Neural cell (in vitro differentiated cells): Measurements from ENCODE around the gene ARHGEF37. TPM values are rescaled to one million over a fixed set of nuclear protein-coding genes. Genes with fewer than 3 reads are reported as not detected.

ENCODE experiments used
- H2AFZ ChIP-seq: fragments of 200-600, 300-800 bp; sonication (generic), shearing (Covaris generic); 2 replicates; pipeline ENCODE4 v1.6.0; 2014; ENCODE audit warnings: low read depth, mild to moderate bottlenecking, antibody characterized with exemption, low read length, moderate library complexity
- H3F3A ChIP-seq: fragments of 200-600 bp; shearing (Covaris generic); 2 replicates; pipeline ENCODE4 v1.6.1; 2016; ENCODE audit warnings: mild to moderate bottlenecking, moderate library complexity, mixed read lengths, antibody characterized with exemption, low read length; ENCODE audit not compliant: insufficient read depth, poor library complexity, severe bottlenecking
- H3K27ac ChIP-seq: fragments of 200-600, 300-800 bp; sonication (generic), shearing (Covaris generic); 2 replicates; pipeline ENCODE4 v1.5.1; 2014; ENCODE audit warnings: mild to moderate bottlenecking, low read length, moderate library complexity
- H3K27me3 ChIP-seq: fragments of 300-800, 200-600 bp; sonication (generic), shearing (Covaris generic); 2 replicates; pipeline ENCODE4 v1.6.0; 2014; ENCODE audit warnings: mild to moderate bottlenecking, low read depth, low read length, moderate library complexity; ENCODE audit not compliant: insufficient read depth
- H3K36me3 ChIP-seq: fragments of 300-800, 200-600 bp; sonication (generic), shearing (Covaris generic); 2 replicates; pipeline ENCODE4 v1.5.1; 2014; ENCODE audit warnings: mild to moderate bottlenecking, antibody characterized with exemption, low read length, moderate library complexity; ENCODE audit not compliant: insufficient read depth
- H3K4me2 ChIP-seq: fragments of 300-800, 200-600 bp; sonication (generic), shearing (Covaris generic); 2 replicates; pipeline ENCODE4 v1.6.0; 2014; ENCODE audit warnings: mild to moderate bottlenecking, low read length
- H3K4me3 ChIP-seq: fragments of 300-800, 200-600 bp; sonication (generic), shearing (Covaris generic); 2 replicates; pipeline ENCODE4 v1.5.1; 2014; ENCODE audit warnings: mild to moderate bottlenecking, low read length, moderate library complexity
- H3K79me2 ChIP-seq: fragments of 200-600 bp; shearing (Covaris generic); replicated peaks from 2 replicates; pipeline ENCODE4 v1.6.0; 2014; ENCODE audit warnings: mild to moderate bottlenecking, low read length, moderate library complexity; ENCODE audit not compliant: insufficient read depth
- H3K9ac ChIP-seq: fragments of 300-800, 200-600 bp; sonication (generic), shearing (Covaris generic); 2 replicates; pipeline ENCODE4 v1.6.1; 2016; ENCODE audit warnings: mild to moderate bottlenecking, low read length, mixed read lengths
- H3K9me2 ChIP-seq: fragments of 200-600 bp; shearing (Covaris generic); 2 replicates; pipeline ENCODE4 v1.6.1; 2016; ENCODE audit warnings: mild to moderate bottlenecking, low read length, mixed read lengths; ENCODE audit not compliant: insufficient read depth
- H3K9me3 ChIP-seq: fragments of 200-600, 300-800 bp; sonication (generic), shearing (Covaris generic); 2 replicates; pipeline ENCODE4 v1.6.1; 2016; ENCODE audit warnings: mild to moderate bottlenecking, mixed run types, low read length, moderate library complexity, mixed read lengths
- H4K20me1 ChIP-seq: fragments of 200-600 bp; shearing (Covaris generic); 2 replicates; pipeline ENCODE4 v1.6.1; 2016; ENCODE audit warnings: mild to moderate bottlenecking, mixed run types; ENCODE audit not compliant: insufficient read depth
- EP300 ChIP-seq: fragments of 450-650 bp; conservative IDR thresholded peaks from 2 replicates; pipeline ENCODE4 v1.6.1; 2014; ENCODE audit warnings: antibody characterized with exemption, mild to moderate bottlenecking, moderate library complexity; ENCODE audit not compliant: poor library complexity, severe bottlenecking
- EZH2 ChIP-seq: fragments of 200-600, 300-800 bp; shearing (Covaris generic), sonication (generic); IDR thresholded peaks from 2 replicates; pipeline ENCODE4 v1.6.1; 2014; ENCODE audit warnings: antibody characterized with exemption, low read length, borderline replicate concordance, mild to moderate bottlenecking; ENCODE audit not compliant: insufficient read depth, poor library complexity, severe bottlenecking
- MXI1 ChIP-seq: fragments of 450-650 bp; conservative IDR thresholded peaks from 2 replicates; pipeline ENCODE4 v1.6.1; 2014; ENCODE audit warnings: antibody characterized with exemption, mild to moderate bottlenecking; ENCODE audit not compliant: poor library complexity, severe bottlenecking
- POLR2AphosphoS5 ChIP-seq: IDR thresholded peaks from 2 replicates; pipeline ENCODE4 v1.6.1; 2012
- RAD21 ChIP-seq: fragments of 450-650 bp; conservative IDR thresholded peaks from 2 replicates; pipeline ENCODE4 v1.6.1; 2014; ENCODE audit warnings: antibody characterized with exemption, mild to moderate bottlenecking, moderate library complexity
- SMC3 ChIP-seq: fragments of 450-650 bp; conservative IDR thresholded peaks from 2 replicates; pipeline ENCODE4 v1.6.1; 2014; ENCODE audit warnings: antibody characterized with exemption, mild to moderate bottlenecking, moderate library complexity; ENCODE audit not compliant: poor library complexity
- TAF1 ChIP-seq: IDR thresholded peaks from 2 replicates; pipeline ENCODE4 v1.6.1; 2012; ENCODE audit warnings: low read depth
- polyA plus RNA-seq: library from polyadenylated mRNA; depleted of rRNA; stranded (reverse); fragments of >200 nt; gene quantifications from 2 replicates; pipeline ENCODE4 v1.2.3, GENCODE V29; 2014
- TF ChIP-seq, protein P1 (sequence below): fragments of 450-650 bp; IDR thresholded peaks from 2 replicates; pipeline ENCODE4 v1.5.1; 2014; ENCODE audit warnings: antibody characterized with exemption, mild to moderate bottlenecking, moderate library complexity; ENCODE audit not compliant: poor library complexity, severe bottlenecking
- TF ChIP-seq, protein P2 (sequence below): IDR thresholded peaks from 2 replicates; pipeline ENCODE4 v1.6.1; 2012; ENCODE audit warnings: borderline replicate concordance

ARHGEF37 gene
- polyA plus RNA-seq, 1 donor from 2014 or later = 0.53 TPM

DNA sequence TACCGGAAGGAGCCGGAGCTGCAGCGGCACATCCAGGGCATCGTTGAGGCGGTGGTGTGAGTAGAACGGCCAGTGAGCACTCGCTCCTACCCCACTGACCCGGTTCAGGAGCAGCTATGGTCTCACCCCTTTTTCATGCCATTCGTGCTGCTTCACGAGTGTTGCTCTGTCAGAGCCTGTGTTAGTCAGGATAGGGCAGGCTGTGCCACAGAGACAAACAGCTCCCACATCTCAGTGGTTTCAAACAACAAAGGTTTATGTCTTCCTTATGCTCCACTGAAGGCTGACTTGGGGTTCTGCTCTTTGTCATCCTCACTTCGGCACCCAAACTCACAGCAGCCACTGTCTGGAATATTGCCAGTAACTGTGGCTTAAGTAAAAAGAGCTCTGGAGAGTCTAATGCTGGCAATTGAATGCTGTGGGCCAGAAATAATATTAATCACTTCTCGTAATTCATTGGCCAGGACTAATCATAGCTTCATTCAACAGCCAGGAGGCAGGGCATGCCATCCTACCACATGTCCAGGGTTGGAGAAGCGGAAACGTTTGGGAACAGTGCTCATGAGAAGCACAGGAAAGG lies 28.4 kb downstream of the ARHGEF37 start:
- TF ChIP-seq MXI1 = no peak
- no peak for TF ChIP-seq EZH2
- no peak for TF ChIP-seq TAF1
- TF ChIP-seq POLR2AphosphoS5 = no peak
- Histone ChIP-seq H3K9ac (no peak overlapping the region), H3K36me3 (no peaks in the 10 kb centered on the region), H3K79me2 (no peaks in the 10 kb centered on the region), H3K4me2 (no peak overlapping the region), H3K9me2 (no peaks in the 10 kb centered on the region), H2AFZ (no peak overlapping the region), H3K27ac (no peak overlapping the region), H3K9me3 (no peaks in the 10 kb centered on the region), H4K20me1 (no peaks in the 10 kb centered on the region), H3K27me3 (no peaks in the 10 kb centered on the region), H3K4me3 (no peak overlapping the region), H3F3A (no peaks in the 10 kb centered on the region)

DNA sequence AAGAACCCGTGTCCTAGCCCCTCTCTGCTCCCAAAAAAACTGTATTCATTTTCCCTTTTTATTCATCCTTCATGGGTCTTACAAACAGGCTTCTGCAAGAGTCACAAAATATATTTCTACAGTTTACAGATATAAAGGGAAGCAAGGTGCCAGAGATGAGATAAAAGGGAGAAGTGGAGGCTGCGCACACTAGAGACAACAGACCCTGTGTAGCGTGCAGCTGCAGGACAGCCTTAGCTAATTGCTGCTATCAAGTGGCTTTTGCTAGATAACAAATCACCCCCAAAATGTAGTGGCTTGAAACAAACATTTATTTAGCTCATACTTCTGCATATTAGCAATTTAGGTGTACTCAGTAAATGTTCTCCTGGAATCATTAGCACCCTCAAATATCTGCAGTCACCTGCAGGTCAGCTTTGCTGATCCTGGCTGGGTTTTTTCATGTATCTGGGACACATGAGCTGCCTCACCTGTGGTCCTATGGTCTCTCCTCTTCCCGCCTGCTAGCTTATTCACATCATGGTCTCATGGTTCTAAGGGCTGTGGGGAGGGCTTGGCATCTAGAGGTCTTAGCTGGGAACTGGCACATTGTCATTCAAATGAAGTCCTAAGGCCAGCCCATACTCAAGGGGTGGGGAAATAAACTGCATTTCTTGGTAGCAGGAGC lies 29.4 kb downstream of the ARHGEF37 start:
- no peak overlapping the region for H3K9ac ChIP-seq
- H2AFZ ChIP-seq = no peak overlapping the region
- H3F3A ChIP-seq = no peaks in the 10 kb centered on the region
- no peaks in the 10 kb centered on the region for H3K36me3 ChIP-seq
- no peaks in the 10 kb centered on the region for H3K9me3 ChIP-seq
- H3K27ac ChIP-seq = no peak overlapping the region
- no peak overlapping the region for H3K4me2 ChIP-seq
- no peaks in the 10 kb centered on the region for H3K79me2 ChIP-seq
- no peaks in the 10 kb centered on the region for H3K27me3 ChIP-seq
- H3K4me3 ChIP-seq = no peak overlapping the region
- no peaks in the 10 kb centered on the region for H3K9me2 ChIP-seq
- H4K20me1 ChIP-seq = no peaks in the 10 kb centered on the region
- TF ChIP-seq MXI1 (no peak), RAD21 (no peak), EZH2 (no peak), POLR2AphosphoS5 (no peak), TAF1 (no peak), EP300 (no peak), SMC3 (no peak)
- TF ChIP-seq, protein P1, sequence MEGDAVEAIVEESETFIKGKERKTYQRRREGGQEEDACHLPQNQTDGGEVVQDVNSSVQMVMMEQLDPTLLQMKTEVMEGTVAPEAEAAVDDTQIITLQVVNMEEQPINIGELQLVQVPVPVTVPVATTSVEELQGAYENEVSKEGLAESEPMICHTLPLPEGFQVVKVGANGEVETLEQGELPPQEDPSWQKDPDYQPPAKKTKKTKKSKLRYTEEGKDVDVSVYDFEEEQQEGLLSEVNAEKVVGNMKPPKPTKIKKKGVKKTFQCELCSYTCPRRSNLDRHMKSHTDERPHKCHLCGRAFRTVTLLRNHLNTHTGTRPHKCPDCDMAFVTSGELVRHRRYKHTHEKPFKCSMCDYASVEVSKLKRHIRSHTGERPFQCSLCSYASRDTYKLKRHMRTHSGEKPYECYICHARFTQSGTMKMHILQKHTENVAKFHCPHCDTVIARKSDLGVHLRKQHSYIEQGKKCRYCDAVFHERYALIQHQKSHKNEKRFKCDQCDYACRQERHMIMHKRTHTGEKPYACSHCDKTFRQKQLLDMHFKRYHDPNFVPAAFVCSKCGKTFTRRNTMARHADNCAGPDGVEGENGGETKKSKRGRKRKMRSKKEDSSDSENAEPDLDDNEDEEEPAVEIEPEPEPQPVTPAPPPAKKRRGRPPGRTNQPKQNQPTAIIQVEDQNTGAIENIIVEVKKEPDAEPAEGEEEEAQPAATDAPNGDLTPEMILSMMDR = no peak
- TF ChIP-seq, protein P2, sequence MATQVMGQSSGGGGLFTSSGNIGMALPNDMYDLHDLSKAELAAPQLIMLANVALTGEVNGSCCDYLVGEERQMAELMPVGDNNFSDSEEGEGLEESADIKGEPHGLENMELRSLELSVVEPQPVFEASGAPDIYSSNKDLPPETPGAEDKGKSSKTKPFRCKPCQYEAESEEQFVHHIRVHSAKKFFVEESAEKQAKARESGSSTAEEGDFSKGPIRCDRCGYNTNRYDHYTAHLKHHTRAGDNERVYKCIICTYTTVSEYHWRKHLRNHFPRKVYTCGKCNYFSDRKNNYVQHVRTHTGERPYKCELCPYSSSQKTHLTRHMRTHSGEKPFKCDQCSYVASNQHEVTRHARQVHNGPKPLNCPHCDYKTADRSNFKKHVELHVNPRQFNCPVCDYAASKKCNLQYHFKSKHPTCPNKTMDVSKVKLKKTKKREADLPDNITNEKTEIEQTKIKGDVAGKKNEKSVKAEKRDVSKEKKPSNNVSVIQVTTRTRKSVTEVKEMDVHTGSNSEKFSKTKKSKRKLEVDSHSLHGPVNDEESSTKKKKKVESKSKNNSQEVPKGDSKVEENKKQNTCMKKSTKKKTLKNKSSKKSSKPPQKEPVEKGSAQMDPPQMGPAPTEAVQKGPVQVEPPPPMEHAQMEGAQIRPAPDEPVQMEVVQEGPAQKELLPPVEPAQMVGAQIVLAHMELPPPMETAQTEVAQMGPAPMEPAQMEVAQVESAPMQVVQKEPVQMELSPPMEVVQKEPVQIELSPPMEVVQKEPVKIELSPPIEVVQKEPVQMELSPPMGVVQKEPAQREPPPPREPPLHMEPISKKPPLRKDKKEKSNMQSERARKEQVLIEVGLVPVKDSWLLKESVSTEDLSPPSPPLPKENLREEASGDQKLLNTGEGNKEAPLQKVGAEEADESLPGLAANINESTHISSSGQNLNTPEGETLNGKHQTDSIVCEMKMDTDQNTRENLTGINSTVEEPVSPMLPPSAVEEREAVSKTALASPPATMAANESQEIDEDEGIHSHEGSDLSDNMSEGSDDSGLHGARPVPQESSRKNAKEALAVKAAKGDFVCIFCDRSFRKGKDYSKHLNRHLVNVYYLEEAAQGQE = no peak
